HG03280 (cell line): Measurements from ENCODE around the gene NUBP1.
"Not testable (repeated sequence)": the region's sequence is repeated elsewhere in the genome, so short reads cannot be mapped to it uniquely, and the experiment has no call there.

Experiments
- ATAC-seq: cut with Tn5 transposase; IDR thresholded peaks from one replicate; pipeline ENCODE4 v1.9.1; 2021; ENCODE audit warnings: mild to moderate bottlenecking, moderate library complexity; ENCODE audit not compliant: unreplicated experiment

The NUBP1 gene

GRCh38 chr16:10750793-10751192 is 7.2 kb downstream of the NUBP1 start:
- ATAC-seq: no peak

GRCh38 chr16:10751291-10751697 is 7.7 kb downstream of the NUBP1 start:
- no peak for ATAC-seq

GRCh38 chr16:10752843-10753523 is 9.3 kb downstream of the NUBP1 start:
- no peak for ATAC-seq

GRCh38 chr16:10753670-10754069 is 10.0 kb downstream of the NUBP1 start:
- ATAC-seq: no peak

GRCh38 chr16:10754941-10755340 is 11.3 kb downstream of the NUBP1 start:
- no peak for ATAC-seq

- no peak for ATAC-seq
Observed at GRCh38 chr16:10756574-10756973, 12.9 kb downstream of the NUBP1 start.

- no peak for ATAC-seq
Observed at GRCh38 chr16:10760858-10761257, 17.2 kb downstream of the NUBP1 start.

GRCh38 chr16:10761373-10761772 is 17.7 kb downstream of the NUBP1 start:
- ATAC-seq: no peak

GRCh38 chr16:10762336-10763016 is 18.8 kb downstream of the NUBP1 start:
- ATAC-seq: no peak

GRCh38 chr16:10763456-10763855 is 19.8 kb downstream of the NUBP1 start:
- no peak for ATAC-seq

- ATAC-seq: no peak
Observed at GRCh38 chr16:10765772-10766171, 22.1 kb downstream of the NUBP1 start.

- ATAC-seq: no peak
Observed at GRCh38 chr16:10767127-10767526, 23.5 kb downstream of the NUBP1 start.

- no peak for ATAC-seq
Observed at GRCh38 chr16:10769381-10769780, 25.7 kb downstream of the NUBP1 start.

- ATAC-seq: no peak
Observed at GRCh38 chr16:10770907-10771306, 27.3 kb downstream of the NUBP1 start.

GRCh38 chr16:10776280-10776679 is 32.6 kb downstream of the NUBP1 start:
- ATAC-seq: peak; percentile 76

GRCh38 chr16:10776923-10777322 is 33.3 kb downstream of the NUBP1 start:
- ATAC-seq: not testable (repeated sequence)

- no peak for ATAC-seq
Observed at GRCh38 chr16:10777356-10777755, 33.7 kb downstream of the NUBP1 start.

GRCh38 chr16:10779908-10780307 is 36.3 kb downstream of the NUBP1 start:
- ATAC-seq: not testable (repeated sequence)

- no peak for ATAC-seq
Observed at GRCh38 chr16:10780628-10781027, 37.0 kb downstream of the NUBP1 start.

- no peak for ATAC-seq
Observed at GRCh38 chr16:10782628-10783027, 39.0 kb downstream of the NUBP1 start.

- ATAC-seq: no peak
Observed at GRCh38 chr16:10787304-10787703, 43.7 kb downstream of the NUBP1 start.

- not testable (repeated sequence) for ATAC-seq
Observed at GRCh38 chr16:10788630-10789029, 45.0 kb downstream of the NUBP1 start.

- no peak for ATAC-seq
Observed at GRCh38 chr16:10791048-10791447, 47.4 kb downstream of the NUBP1 start.
